Fibroblast of skin of right biceps (primary cell): Measurements from ENCODE around the gene LRRTM4.
"Not testable (repeated sequence)": the region's sequence is repeated elsewhere in the genome, so short reads cannot be mapped to it uniquely, and the experiment has no call there.

ENCODE experiments used
- DNase-seq: peaks from one replicate; pipeline ENCODE4 v3.0.0-alpha.2; 2013

The LRRTM4 gene

GRCh38 chr2:76829374-76830234, 692.6 kb downstream of the LRRTM4 start:
- no peak for DNase-seq

GRCh38 chr2:76826691-76827090, 695.5 kb downstream of the LRRTM4 start:
- DNase-seq = no peak

- no peak for DNase-seq
These were observed 696.8 kb downstream of the LRRTM4 start for GRCh38 chr2:76825140-76825970.

GRCh38 chr2:76821731-76822130, 700.4 kb downstream of the LRRTM4 start:
- no peak for DNase-seq

- DNase-seq = no peak
These were observed 709.1 kb downstream of the LRRTM4 start for GRCh38 chr2:76813084-76813483.

GRCh38 chr2:76812156-76812555, 710.0 kb downstream of the LRRTM4 start:
- DNase-seq = no peak

- DNase-seq = no peak
These were observed 713.0 kb downstream of the LRRTM4 start for GRCh38 chr2:76809136-76809535.

GRCh38 chr2:76808732-76809131, 713.4 kb downstream of the LRRTM4 start:
- DNase-seq = no peak

GRCh38 chr2:76793647-76794334, 728.4 kb downstream of the LRRTM4 start:
- no peak for DNase-seq

GRCh38 chr2:76781313-76781712, 740.9 kb downstream of the LRRTM4 start:
- not testable (repeated sequence) for DNase-seq

- no peak for DNase-seq
These were observed 758.9 kb downstream of the LRRTM4 start for GRCh38 chr2:76763276-76763675.

GRCh38 chr2:76760367-76760704, 761.8 kb downstream of the LRRTM4 start:
- DNase-seq = no peak

- no peak for DNase-seq
These were observed 762.4 kb downstream of the LRRTM4 start for GRCh38 chr2:76759634-76760366.

- DNase-seq = no peak
These were observed 769.7 kb downstream of the LRRTM4 start for GRCh38 chr2:76752506-76752905.

GRCh38 chr2:76749858-76750257, 772.3 kb downstream of the LRRTM4 start:
- no peak for DNase-seq

- no peak for DNase-seq
These were observed 773.4 kb downstream of the LRRTM4 start for GRCh38 chr2:76748581-76749296.

GRCh38 chr2:76745605-76746004, 776.6 kb downstream of the LRRTM4 start:
- no peak for DNase-seq

- DNase-seq = no peak
These were observed 784.6 kb downstream of the LRRTM4 start for GRCh38 chr2:76737607-76738006.

- DNase-seq = no peak
These were observed 788.4 kb downstream of the LRRTM4 start for GRCh38 chr2:76733736-76734135.

- no peak for DNase-seq
These were observed 791.0 kb downstream of the LRRTM4 start for GRCh38 chr2:76731157-76731556.

- no peak for DNase-seq
These were observed 792.2 kb downstream of the LRRTM4 start for GRCh38 chr2:76730021-76730420.

GRCh38 chr2:76721226-76721625, 801.0 kb downstream of the LRRTM4 start:
- DNase-seq = no peak
